H1 (cell line): ENCODE results near the gene DOK1. TPM values are rescaled to one million over a fixed set of nuclear protein-coding genes. Genes with fewer than 3 reads are reported as not detected.

Source experiments
- BRCA1 ChIP-seq: IDR thresholded peaks from 2 replicates; pipeline ENCODE4 v1.6.1; 2012; ENCODE audit warnings: low read depth, low read length, improper control_type of control experiment
- CREB1 ChIP-seq: IDR thresholded peaks from 2 replicates; pipeline ENCODE4 v1.6.1; 2012; ENCODE audit warnings: inconsistent platforms
- E2F6 ChIP-seq: IDR thresholded peaks from 2 replicates; pipeline ENCODE4 v1.6.1; 2012; ENCODE audit warnings: inconsistent platforms
- PHF8 ChIP-seq: fragments of 200-600 bp; sonication (generic); conservative IDR thresholded peaks from 2 replicates; pipeline ENCODE4 v1.7.1; 2012; ENCODE audit warnings: low read depth, mild to moderate bottlenecking, inconsistent platforms, low read length, moderate library complexity
- POLR2A ChIP-seq, 2 experiments: IDR thresholded peaks; 1 replicate in 1 of 2; 2 replicates in 1 of 2; pipeline ENCODE4 v1.6.1; 2011; ENCODE audit warnings: low read depth in 2 of 2, low read length in 2 of 2, mild to moderate bottlenecking in 2 of 2; ENCODE audit errors: control extremely low read depth in 1 of 2
- TBP ChIP-seq: IDR thresholded peaks from 2 replicates; pipeline ENCODE4 v1.6.1; 2011; ENCODE audit warnings: low read depth, low read length, improper control_type of control experiment
- polyA plus RNA-seq, 7 experiments: library from polyadenylated mRNA; depleted of rRNA in 3 of 7; stranded (reverse) in 5 of 7; unstranded in 2 of 7; fragments of >200 nt in 5 of 7; fragments of 200-250 nt in 2 of 7; gene quantifications; 1 replicate in 5 of 7; 2 replicates in 1 of 7; 4 replicates in 1 of 7; pipeline versions ENCODE4 v1.2.1 to v1.2.3, GENCODE V29; 2011 to 2013; ENCODE audit warnings: missing spikeins in 2 of 7, mixed read lengths in 2 of 7
- total RNA-seq: library from RNA; stranded (reverse); fragmentation: NEBNext Ultra II Directional; extraction: Animal tissue kit (Norgen Biotek cat#: 25700); gene quantifications from 2 replicates; pipeline ENCODE4 v1.2.1, GENCODE V29; 2021

Gene DOK1
- total and polyA plus RNA-seq, 2 of the 8 experiments (the other 6 are each of a cell fraction or from before 2014, with no cell fraction given), result 11.0 to 14.3 TPM

GRCh38 chr2:74529357-74530238 lies 24.9 kb upstream of the DOK1 start, which contains the start of the genes AUP1 and HTRA2 (continued):
- peak in 1 of 2 experiments; percentile 94; a peak in 2 of 3 replicates for TF ChIP-seq POLR2A (IDR thresholded peaks at IDR 0.05; ENCODE audit: control extremely low read depth in 1 of 2, low read depth in 2 of 2, low read length in 2 of 2)
- peak; percentile 70; the same call in 1 of the 2 replicates for TF ChIP-seq TBP
- TF ChIP-seq CREB1, result peak; percentile 76
- TF ChIP-seq PHF8, result peak; percentile 99
- TF ChIP-seq BRCA1, result no peak; the same call in 1 of the 2 replicates
- TF ChIP-seq E2F6, result no peak
